SK-N-SH treated with all-trans-retinoic acid at 6 μM for 48 hours (cell line): ENCODE results near the gene ACIN1.
A peak's percentile ranks its signal among the peaks of the same experiment; 100 is the strongest.

ENCODE experiments used
- ATAC-seq: fragments of 200-7000 bp; cut with Tn5 transposase; 3 replicates; pipeline ENCODE4 v1.9.1; 2020; ENCODE audit warnings: mild to moderate bottlenecking, moderate library complexity
- ARNTL ChIP-seq: fragments of 450-650 bp; formaldehyde crosslinking; IDR thresholded peaks from 2 replicates; pipeline ENCODE4 v1.5.0; 2020; ENCODE audit warnings: low read depth, mild to moderate bottlenecking, moderate library complexity, borderline replicate concordance
- BACH2 ChIP-seq: fragments of 250-450 bp; sonication (Bioruptor Pico); IDR thresholded peaks from 2 replicates; pipeline ENCODE4 v1.9.0; 2021; ENCODE audit warnings: mild to moderate bottlenecking, borderline replicate concordance
- CREB5 ChIP-seq: fragments of 250-450 bp; sonication (Bioruptor Pico); IDR thresholded peaks from 2 replicates; pipeline ENCODE4 v1.5.1; 2020; ENCODE audit warnings: low read depth, mild to moderate bottlenecking, moderate library complexity
- CSDC2 ChIP-seq: fragments of 250-450 bp; sonication (Bioruptor Pico); IDR thresholded peaks from 2 replicates; pipeline ENCODE4 v1.5.0; 2020; ENCODE audit warnings: mild to moderate bottlenecking, moderate library complexity
- CSRNP3 ChIP-seq: fragments of 250-450 bp; sonication (Bioruptor Pico); IDR thresholded peaks from 2 replicates; pipeline ENCODE4 v1.5.1; 2021; ENCODE audit warnings: mild to moderate bottlenecking, moderate library complexity
- GLIS3 ChIP-seq: fragments of 250-450 bp; sonication (Bioruptor Pico); IDR thresholded peaks from 2 replicates; pipeline ENCODE4 v1.5.0; 2020; ENCODE audit warnings: mild to moderate bottlenecking, moderate library complexity
- ISL1 ChIP-seq: fragments of 250-450 bp; sonication (Bioruptor Pico); IDR thresholded peaks from 2 replicates; pipeline ENCODE4 v2.1.2; 2022; ENCODE audit warnings: mild to moderate bottlenecking, moderate library complexity
- OSR1 ChIP-seq: fragments of 250-450 bp; sonication (Bioruptor Pico); IDR thresholded peaks from 2 replicates; pipeline ENCODE4 v1.8.0; 2022; ENCODE audit warnings: moderate library complexity, mild to moderate bottlenecking, inconsistent platforms
- PATZ1 ChIP-seq: fragments of 250-450 bp; sonication (Bioruptor Pico); IDR thresholded peaks from 2 replicates; pipeline ENCODE4 v1.8.0; 2020; ENCODE audit warnings: mild to moderate bottlenecking, moderate library complexity, borderline replicate concordance
- POU6F1 ChIP-seq: fragments of 250-450 bp; sonication (Bioruptor Pico); IDR thresholded peaks from 2 replicates; pipeline ENCODE4 v1.8.0; 2021; ENCODE audit warnings: low read depth, mild to moderate bottlenecking, moderate library complexity, borderline replicate concordance
- PPARA ChIP-seq: fragments of 250-450 bp; sonication (Bioruptor Pico); IDR thresholded peaks from 2 replicates; pipeline ENCODE4 v1.5.0; 2020; ENCODE audit warnings: mild to moderate bottlenecking, borderline replicate concordance
- SNAI2 ChIP-seq: fragments of 250-450 bp; sonication (Bioruptor Pico); IDR thresholded peaks from 2 replicates; pipeline ENCODE4 v1.5.0; 2020; ENCODE audit warnings: mild to moderate bottlenecking, moderate library complexity
- TCF4 ChIP-seq: fragments of 250-450 bp; sonication (Bioruptor Pico); IDR thresholded peaks from 2 replicates; pipeline ENCODE4 v1.8.0; 2021; ENCODE audit warnings: mild to moderate bottlenecking, moderate library complexity, borderline replicate concordance
- TOX ChIP-seq: fragments of 250-450 bp; sonication (Bioruptor Pico); IDR thresholded peaks from 2 replicates; pipeline ENCODE4 v1.8.0; 2021; ENCODE audit warnings: mild to moderate bottlenecking, moderate library complexity, borderline replicate concordance
- TSHZ2 ChIP-seq: fragments of 250-450 bp; sonication (Bioruptor Pico); IDR thresholded peaks from 2 replicates; pipeline ENCODE4 v1.5.0; 2020; ENCODE audit warnings: mild to moderate bottlenecking, moderate library complexity
- ZC3H10 ChIP-seq: fragments of 250-450 bp; sonication (Bioruptor Pico); IDR thresholded peaks from 2 replicates; pipeline ENCODE4 v1.5.1; 2021; ENCODE audit warnings: mild to moderate bottlenecking, moderate library complexity
- ZFP3 ChIP-seq: fragments of 250-450 bp; sonication (Bioruptor Pico); IDR thresholded peaks from 2 replicates; pipeline ENCODE4 v1.5.0; 2020; ENCODE audit warnings: mild to moderate bottlenecking, moderate library complexity
- ZFP30 ChIP-seq: fragments of 450-650 bp; formaldehyde crosslinking; IDR thresholded peaks from 2 replicates; pipeline ENCODE4 v1.5.0; 2022; ENCODE audit warnings: mild to moderate bottlenecking, moderate library complexity
- ZNF565 ChIP-seq: fragments of 450-650 bp; formaldehyde crosslinking; conservative IDR thresholded peaks from 2 replicates; pipeline ENCODE4 v1.5.0; 2020; ENCODE audit warnings: low read depth, mild to moderate bottlenecking, moderate library complexity
- ZNF70 ChIP-seq: fragments of 450-650 bp; formaldehyde crosslinking; IDR thresholded peaks from 2 replicates; pipeline ENCODE4 v1.5.0; 2020; ENCODE audit warnings: mild to moderate bottlenecking, moderate library complexity
- ZNF8 ChIP-seq: fragments of 450-650 bp; formaldehyde crosslinking; IDR thresholded peaks from 2 replicates; pipeline ENCODE4 v1.5.0; 2020; ENCODE audit warnings: mild to moderate bottlenecking, moderate library complexity

ACIN1 gene

GRCh38 chr14:23099212-23099861 lies 4.4 kb upstream of the ACIN1 start:
- no peak for TF ChIP-seq ZNF565 (CRISPR knock-in tag)
- no peak for ATAC-seq

GRCh38 chr14:23097786-23098185 lies 2.9 kb upstream of the ACIN1 start:
- no peak for ATAC-seq
- no peak for TF ChIP-seq POU6F1
- TF ChIP-seq CREB5 (CRISPR knock-in tag), result no peak
- TF ChIP-seq ARNTL (CRISPR knock-in tag), result no peak
- TF ChIP-seq ZNF70 (CRISPR knock-in tag), result no peak
- TF ChIP-seq CSRNP3, result no peak
- no peak for TF ChIP-seq ZFP30 (CRISPR knock-in tag)
- no peak for TF ChIP-seq SNAI2 (CRISPR knock-in tag)
- no peak for TF ChIP-seq ZC3H10 (CRISPR knock-in tag)
- TF ChIP-seq ISL1 (CRISPR knock-in tag), result no peak
- TF ChIP-seq PATZ1 (CRISPR knock-in tag), result no peak
- no peak for TF ChIP-seq ZFP3 (CRISPR knock-in tag)
- TF ChIP-seq TCF4, result no peak
- TF ChIP-seq ZNF565 (CRISPR knock-in tag), result no peak
- TF ChIP-seq OSR1 (CRISPR knock-in tag), result no peak
- no peak for TF ChIP-seq GLIS3 (CRISPR knock-in tag)
- no peak for TF ChIP-seq TSHZ2 (CRISPR knock-in tag)
- TF ChIP-seq BACH2, result no peak
- TF ChIP-seq TOX (CRISPR knock-in tag), result no peak
- TF ChIP-seq, all 23 proteins: peak for 0

GRCh38 chr14:23095196-23096108 lies 516 bp upstream of the ACIN1 start, which contains the start of gene C14orf119:
Gene C14orf119 (plus strand): TSS chr14:23095505. CDS start chr14:23097659, 2,154 bp downstream.
- peak; percentile 94 for ATAC-seq
- no peak for TF ChIP-seq GLIS3 (CRISPR knock-in tag)
- peak; percentile 22; the same call in 1 of the 2 replicates for TF ChIP-seq ZFP3 (CRISPR knock-in tag)
- TF ChIP-seq PPARA (CRISPR knock-in tag), result no peak
- peak; percentile 86; the same call in 1 of the 2 replicates for TF ChIP-seq PATZ1 (CRISPR knock-in tag)
- TF ChIP-seq SNAI2 (CRISPR knock-in tag), result no peak
- TF ChIP-seq CSDC2 (CRISPR knock-in tag), result no peak
- no peak for TF ChIP-seq ISL1 (CRISPR knock-in tag)
- TF ChIP-seq ZNF8 (CRISPR knock-in tag), result no peak
- TF ChIP-seq CSRNP3, result no peak
- no peak for TF ChIP-seq ZNF565 (CRISPR knock-in tag)
